K562 treated with DMSO at 1 percent for 4 hours (cell line): ENCODE measurements around the gene DRD4. TPM values are rescaled to one million over a fixed set of nuclear protein-coding genes. Genes with fewer than 3 reads are reported as not detected.

Experiments
- total RNA-seq: library from RNA; unstranded; fragments of 300-600 nt; gene quantifications from 2 replicates; pipeline ENCODE4 v1.2.3, GENCODE V29; 2022; ENCODE audit not compliant: insufficient read depth

DRD4 gene
- total RNA-seq = 1.4 TPM in 1 of 2 replicates, not detected in the other

DNA sequence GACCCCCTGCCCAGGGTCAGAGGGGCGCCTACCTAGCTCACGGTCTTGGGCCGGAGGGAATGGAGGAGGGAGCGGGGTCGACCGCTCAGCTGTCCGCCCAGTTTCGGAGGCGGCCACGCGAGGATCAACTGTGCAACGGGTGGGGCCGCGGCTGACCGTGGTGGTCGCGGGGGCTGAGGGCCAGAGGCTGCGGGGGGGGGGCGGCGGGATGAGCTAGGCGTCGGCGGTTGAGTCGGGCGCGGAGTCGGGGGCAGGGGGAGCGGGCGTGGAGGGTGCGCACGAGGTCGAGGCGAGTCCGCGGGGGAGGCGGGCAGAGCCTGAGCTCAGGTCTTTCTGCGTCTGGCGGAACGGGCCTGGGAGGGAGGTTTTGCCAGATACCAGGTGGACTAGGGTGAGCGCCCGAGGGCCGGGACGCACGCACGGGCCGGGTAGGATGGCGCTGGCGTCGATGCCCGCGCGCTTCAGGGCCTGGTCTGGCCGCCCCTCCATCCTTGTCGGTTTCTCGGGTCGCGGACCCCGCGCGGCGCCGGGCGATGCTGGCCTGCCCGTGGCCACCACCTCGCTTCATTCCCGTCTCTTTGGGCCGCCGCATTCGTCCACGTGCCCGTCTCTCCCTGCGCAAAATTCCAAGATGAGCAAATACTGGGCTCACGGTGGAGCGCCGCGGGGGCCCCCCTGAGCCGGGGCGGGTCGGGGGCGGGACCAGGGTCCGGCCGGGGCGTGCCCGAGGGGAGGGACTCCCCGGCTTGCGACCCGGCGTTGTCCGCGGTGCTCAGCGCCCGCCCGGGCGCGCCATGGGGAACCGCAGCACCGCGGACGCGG, at the start of gene DRD4:
Gene DRD4, plus strand, starts transcription at position 759 of the 822 bp plus-strand sequence. Its CDS starts 36 bp downstream, at position 795.

DNA sequence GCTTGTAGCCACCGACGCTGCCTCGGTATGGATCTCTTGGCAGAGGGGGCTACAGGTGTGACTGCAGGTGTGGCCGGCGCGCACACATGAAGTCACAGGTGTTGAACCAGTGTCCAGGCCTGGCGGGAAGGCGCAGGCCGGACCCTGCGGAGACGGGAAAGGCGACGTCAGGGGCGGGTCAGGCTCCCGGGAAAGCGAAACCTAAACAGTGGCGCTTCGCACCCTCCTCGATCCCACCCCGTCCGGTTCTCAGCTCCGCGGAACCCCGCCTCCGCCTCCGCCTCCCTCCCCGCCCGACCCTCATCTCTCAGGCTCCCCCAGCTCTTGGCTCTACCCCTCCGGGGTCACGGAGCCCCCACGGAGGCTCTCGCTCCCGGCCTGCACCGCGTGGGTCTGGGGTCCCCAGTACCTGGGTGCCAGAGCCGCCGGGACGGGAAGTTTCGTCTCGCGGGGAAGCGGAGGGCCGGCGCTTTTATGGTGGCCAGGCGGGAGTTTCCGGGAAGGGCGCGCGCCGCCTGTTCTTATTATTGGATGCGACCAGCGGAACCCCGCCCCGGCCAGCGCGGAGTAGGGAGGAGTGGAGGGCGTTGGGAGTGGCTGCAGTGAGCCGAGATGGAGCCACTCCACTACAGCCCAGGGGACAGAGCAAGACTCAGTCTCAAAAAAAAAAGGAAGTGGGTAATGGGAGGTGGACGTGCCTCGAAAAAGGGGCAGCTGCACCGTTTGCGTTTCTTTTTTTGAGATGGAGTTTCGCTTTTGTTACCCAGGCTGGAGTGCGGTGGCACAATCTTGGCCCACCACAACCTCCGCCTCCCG, 21.4 kb upstream of the DRD4 start, which contains the start of gene IRF7:
Gene IRF7, minus strand, starts transcription at position 447 of the 816 bp plus-strand sequence. CDS start 586 bp downstream, outside the sequence.

DNA sequence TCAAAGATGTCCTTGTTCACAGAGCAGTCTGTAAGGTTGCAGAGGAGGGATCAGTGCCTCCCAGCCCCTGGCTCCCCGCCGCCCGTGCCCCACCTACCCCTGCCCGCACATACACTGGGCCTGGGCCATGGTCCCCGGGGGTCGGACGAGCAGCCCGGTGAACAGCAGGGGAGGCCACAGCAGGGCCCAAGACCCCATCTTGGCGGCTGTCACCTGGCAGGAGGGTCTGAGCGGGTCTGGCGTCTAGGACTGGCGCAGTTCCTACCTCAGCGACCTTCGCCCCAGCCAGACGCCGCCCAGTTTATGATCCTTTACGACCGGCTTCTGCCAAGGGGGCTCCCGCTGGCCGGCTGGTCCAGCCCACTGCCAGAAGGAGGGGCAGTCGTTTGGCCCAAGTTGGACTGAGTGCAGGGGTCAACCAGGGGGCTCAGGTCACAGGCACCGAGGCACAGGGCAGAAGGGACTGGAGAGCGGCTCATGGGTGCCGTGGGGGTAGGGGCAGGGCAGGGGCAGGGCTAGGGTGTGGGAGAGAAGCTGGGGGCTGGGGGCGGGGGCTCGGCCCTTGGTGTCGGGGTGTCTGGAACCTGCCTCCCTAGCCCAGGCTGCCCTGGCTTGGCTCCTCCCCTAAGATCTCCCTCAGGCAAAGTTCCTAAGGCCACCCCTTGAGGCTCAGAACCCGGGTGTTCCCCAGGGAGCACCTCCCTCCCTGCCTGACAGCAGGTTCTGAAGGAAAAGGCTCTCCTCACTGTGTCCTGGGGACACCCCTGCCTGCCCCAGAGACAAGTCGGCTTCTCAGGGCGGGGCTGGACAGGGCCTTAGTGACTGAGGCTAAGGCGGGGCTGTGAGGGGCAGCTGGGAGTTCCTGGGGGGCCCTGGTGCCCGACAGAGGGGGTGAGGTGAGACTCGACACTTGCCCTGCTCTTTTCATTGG, 12.1 kb upstream of the DRD4 start, which contains the start of gene CDHR5:
Gene CDHR5, minus strand, starts transcription at position 251 of the 931 bp plus-strand sequence. Its CDS starts 53 bp downstream, at position 198.

DNA sequence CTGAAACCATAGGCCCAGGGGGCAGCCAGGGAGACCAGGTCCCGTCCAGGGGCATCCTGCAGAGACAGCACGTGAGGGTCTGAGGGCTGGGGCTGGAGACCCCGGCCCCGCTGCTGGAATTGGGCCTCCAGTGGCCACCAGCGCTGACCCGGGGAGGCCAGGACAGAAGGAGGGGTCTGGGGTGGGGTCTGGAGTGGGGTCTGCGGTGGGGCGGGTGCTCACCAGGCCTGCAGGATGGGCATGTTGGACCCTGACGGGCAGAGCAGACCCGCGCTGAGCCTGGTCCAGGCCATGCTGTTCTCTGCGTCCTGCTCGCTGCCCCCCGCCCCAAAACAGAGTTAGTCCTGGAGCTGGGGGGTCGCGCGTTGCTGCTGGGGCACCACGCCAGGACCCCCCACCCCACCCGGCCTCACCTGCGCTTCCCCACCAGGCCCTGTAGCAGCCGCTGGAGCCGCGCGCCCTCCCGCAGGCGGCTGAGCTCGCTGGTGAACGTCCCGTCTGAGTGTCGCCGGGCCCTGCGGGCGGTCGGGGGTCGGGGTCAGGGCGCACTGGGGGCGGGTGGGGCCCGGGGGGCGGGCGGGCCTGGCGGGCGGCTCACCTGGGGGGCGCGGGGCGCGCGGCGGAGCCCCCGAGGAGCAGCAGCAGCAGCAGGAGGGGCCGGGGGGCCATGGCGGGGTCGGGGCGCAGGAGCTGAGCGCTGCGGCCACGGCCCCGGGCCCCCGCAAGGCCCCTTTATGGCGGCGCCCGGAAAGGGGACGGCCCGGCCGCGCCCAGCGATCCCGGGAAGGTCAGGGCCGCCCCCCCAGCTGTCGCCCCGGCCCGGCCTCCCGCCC, 10.4 kb upstream of the DRD4 start, which contains the start of gene SCT:
Gene SCT, minus strand, starts transcription at position 707 of the 833 bp plus-strand sequence. Its CDS starts 38 bp downstream, at position 669.

Other genes with a start within 250 kb of the DRD4 start
- gene PKP3, start 243.1 kb upstream of the DRD4 start, total RNA-seq = 59.2 and 64.0 TPM in 2 replicates
- gene SIGIRR, start 222.3 kb upstream of the DRD4 start, total RNA-seq = 136 and 148 TPM in 2 replicates
- 9.7 and 16.7 TPM in 2 replicates for gene ANO9, start 195.3 kb upstream of the DRD4 start, total RNA-seq
- 45.6 and 53.9 TPM in 2 replicates for gene PTDSS2, start 187.0 kb upstream of the DRD4 start, total RNA-seq
- gene RNH1, start 130.0 kb upstream of the DRD4 start, total RNA-seq = 227 and 244 TPM in 2 replicates
- 34.8 and 44.7 TPM in 2 replicates for gene HRAS, start 101.7 kb upstream of the DRD4 start, total RNA-seq
- 2.4 and 3.2 TPM in 2 replicates for gene LRRC56, start 99.7 kb upstream of the DRD4 start, total RNA-seq
- gene LMNTD2, start 76.5 kb upstream of the DRD4 start, total RNA-seq = 4.5 and 5.5 TPM in 2 replicates
- gene RASSF7, start 76.3 kb upstream of the DRD4 start, total RNA-seq = 41.0 and 43.1 TPM in 2 replicates
- 11.7 and 15.2 TPM in 2 replicates for gene PHRF1, start 60.8 kb upstream of the DRD4 start, total RNA-seq
- 31.7 and 39.7 TPM in 2 replicates for gene IRF7, start 21.3 kb upstream of the DRD4 start, total RNA-seq
- gene CDHR5, start 12.3 kb upstream of the DRD4 start, total RNA-seq = not detected in 2 replicates
- gene SCT, start 10.1 kb upstream of the DRD4 start, total RNA-seq = not detected in 2 replicates
- gene DEAF1, start 58.0 kb downstream of the DRD4 start, total RNA-seq = 59.9 TPM in 2 replicates
- gene TMEM80, start 58.5 kb downstream of the DRD4 start, total RNA-seq = 22.2 and 31.1 TPM in 2 replicates
- 6.0 and 9.8 TPM in 2 replicates for gene EPS8L2, start 69.0 kb downstream of the DRD4 start, total RNA-seq
- 697 and 710 TPM in 2 replicates for gene TALDO1, start 110.2 kb downstream of the DRD4 start, total RNA-seq
- gene GATD1, start 140.2 kb downstream of the DRD4 start, total RNA-seq = 42.0 and 45.9 TPM in 2 replicates
- gene CEND1, start 152.8 kb downstream of the DRD4 start, total RNA-seq = 0.40 TPM in 1 of 2 replicates, not detected in the other
- gene SLC25A22, start 161.0 kb downstream of the DRD4 start, total RNA-seq = 27.7 and 36.2 TPM in 2 replicates
- gene PIDD1, start 168.0 kb downstream of the DRD4 start, total RNA-seq = 19.8 and 23.6 TPM in 2 replicates
- gene RPLP2, start 172.7 kb downstream of the DRD4 start, total RNA-seq = 1,747 and 1,782 TPM in 2 replicates
- gene PNPLA2, start 181.6 kb downstream of the DRD4 start, total RNA-seq = 126 and 160 TPM in 2 replicates
- gene CRACR2B, start 190.7 kb downstream of the DRD4 start, total RNA-seq = 34.6 and 39.1 TPM in 2 replicates
- gene CD151, start 195.7 kb downstream of the DRD4 start, total RNA-seq = 155 and 161 TPM in 2 replicates
- 30.3 and 50.1 TPM in 2 replicates for gene POLR2L, start 205.3 kb downstream of the DRD4 start, total RNA-seq
- 21.7 and 23.7 TPM in 2 replicates for gene TSPAN4, start 205.6 kb downstream of the DRD4 start, total RNA-seq